Neuronal stem cell (in vitro differentiated cells): ENCODE measurements around the gene ZDHHC20.

Source experiments
- DNase-seq: peaks from one replicate; pipeline ENCODE4 v3.0.0-alpha.2; 2013; ENCODE audit warnings: low spot score
- H2AFZ ChIP-seq: one replicate; pipeline ENCODE4 v1.6.1; 2013; ENCODE audit warnings: mild to moderate bottlenecking, low read length, inconsistent platforms
- H2AK5ac ChIP-seq: 2 replicates; pipeline ENCODE4 v1.6.1; 2013; ENCODE audit warnings: low read depth, mild to moderate bottlenecking, inconsistent platforms, low read length, moderate library complexity, mixed read lengths
- H2BK120ac ChIP-seq: 2 replicates; pipeline ENCODE4 v1.6.1; 2013; ENCODE audit warnings: low read depth, mild to moderate bottlenecking, inconsistent platforms, low read length, moderate library complexity, mixed read lengths
- H2BK12ac ChIP-seq: one replicate; pipeline ENCODE4 v1.6.1; 2013; ENCODE audit warnings: low read length, inconsistent platforms
- H2BK15ac ChIP-seq: 2 replicates; pipeline ENCODE4 v1.6.1; 2013; ENCODE audit warnings: mild to moderate bottlenecking, low read length, inconsistent platforms, mixed read lengths
- H2BK5ac ChIP-seq: one replicate; pipeline ENCODE4 v1.6.1; 2013; ENCODE audit warnings: inconsistent platforms, mild to moderate bottlenecking, low read length, moderate library complexity
- H3K14ac ChIP-seq: one replicate; pipeline ENCODE4 v1.6.1; 2013; ENCODE audit warnings: low read length, inconsistent platforms
- H3K18ac ChIP-seq: 2 replicates; pipeline ENCODE4 v1.6.1; 2013; ENCODE audit warnings: low read length, inconsistent platforms
- H3K23ac ChIP-seq: 2 replicates; pipeline ENCODE4 v1.6.1; 2013; ENCODE audit warnings: low read depth, mild to moderate bottlenecking, mixed read lengths, low read length, inconsistent platforms; ENCODE audit not compliant: poor library complexity
- H3K27ac ChIP-seq: replicated peaks from 3 replicates; pipeline ENCODE4 v1.5.1; 2013; ENCODE audit warnings: low read length, inconsistent platforms
- H3K27me3 ChIP-seq, 3 experiments: 2 replicates each; pipeline ENCODE4 v1.6.1; 2013; ENCODE audit warnings: low read length in 3 of 3, mild to moderate bottlenecking in 2 of 3, inconsistent platforms in 1 of 3, low read depth in 1 of 3, mixed read lengths in 1 of 3, moderate library complexity in 1 of 3; ENCODE audit not compliant: control insufficient read depth in 3 of 3, insufficient read depth in 3 of 3
- H3K36me3 ChIP-seq, 2 donors: replicated peaks in 1 of 2; 2 replicates each; pipeline ENCODE4 v1.6.1; 2013; ENCODE audit warnings: low read length in 2 of 2; ENCODE audit not compliant: control insufficient read depth in 2 of 2, insufficient read depth in 2 of 2
- H3K4ac ChIP-seq: 2 replicates; pipeline ENCODE4 v1.6.1; 2013; ENCODE audit warnings: inconsistent platforms, mild to moderate bottlenecking, low read length, moderate library complexity
- H3K4me1 ChIP-seq, 2 donors: 1 replicate in 1 of 2; 2 replicates in 1 of 2; pipeline ENCODE4 v1.6.1; 2013; ENCODE audit warnings: low read length in 2 of 2, low read depth in 1 of 2; ENCODE audit not compliant: control insufficient read depth in 2 of 2, insufficient read depth in 1 of 2
- H3K4me2 ChIP-seq: one replicate; pipeline ENCODE4 v1.6.1; 2013; ENCODE audit warnings: mild to moderate bottlenecking, low read length, inconsistent platforms; ENCODE audit not compliant: insufficient read depth, poor library complexity, severe bottlenecking
- H3K4me3 ChIP-seq, 2 donors: 2 replicates each; pipeline ENCODE4 v1.5.1; 2013; ENCODE audit warnings: low read length in 2 of 2, mild to moderate bottlenecking in 2 of 2, inconsistent platforms in 1 of 2, moderate library complexity in 1 of 2
- H3K79me1 ChIP-seq: one replicate; pipeline ENCODE4 v1.6.1; 2013; ENCODE audit warnings: low read depth, mild to moderate bottlenecking, inconsistent platforms, low read length, moderate library complexity
- H3K9ac ChIP-seq: one replicate; pipeline ENCODE4 v1.6.1; 2013; ENCODE audit warnings: mild to moderate bottlenecking, low read depth, low read length, inconsistent platforms; ENCODE audit not compliant: poor library complexity
- H3K9me3 ChIP-seq, 2 donors: replicated peaks in 1 of 2; 2 replicates each; pipeline versions ENCODE3 to v1.6.1; 2013; ENCODE audit warnings: low read length in 2 of 2, mild to moderate bottlenecking in 2 of 2, inconsistent platforms in 1 of 2, low read depth in 1 of 2, mixed read lengths in 1 of 2, moderate library complexity in 1 of 2; ENCODE audit not compliant: control insufficient read depth in 2 of 2, insufficient read depth in 1 of 2
- H4K8ac ChIP-seq: one replicate; pipeline ENCODE4 v1.6.1; 2013; ENCODE audit warnings: low read depth, mild to moderate bottlenecking, inconsistent platforms, low read length, moderate library complexity
- H4K91ac ChIP-seq: one replicate; pipeline ENCODE4 v1.6.1; 2013; ENCODE audit warnings: low read length, low read depth, mild to moderate bottlenecking, inconsistent platforms; ENCODE audit not compliant: poor library complexity
- WGBS, 2 donors: extraction: QIAGEN DNeasy Blood & Tissue Kit; methylation state at CpG; one replicate each; pipeline ENCODE4 v1.1.7; 2013; ENCODE audit warnings: missing lambda C conversion rate in 2 of 2, mixed read lengths in 1 of 2; ENCODE audit not compliant: insufficient read length in 2 of 2, insufficient replicate concordance in 1 of 2; ENCODE audit errors: extremely low coverage in 2 of 2; 5-methylcytosine and 5-hydroxymethylcytosine counted together

ZDHHC20 gene

DNA sequence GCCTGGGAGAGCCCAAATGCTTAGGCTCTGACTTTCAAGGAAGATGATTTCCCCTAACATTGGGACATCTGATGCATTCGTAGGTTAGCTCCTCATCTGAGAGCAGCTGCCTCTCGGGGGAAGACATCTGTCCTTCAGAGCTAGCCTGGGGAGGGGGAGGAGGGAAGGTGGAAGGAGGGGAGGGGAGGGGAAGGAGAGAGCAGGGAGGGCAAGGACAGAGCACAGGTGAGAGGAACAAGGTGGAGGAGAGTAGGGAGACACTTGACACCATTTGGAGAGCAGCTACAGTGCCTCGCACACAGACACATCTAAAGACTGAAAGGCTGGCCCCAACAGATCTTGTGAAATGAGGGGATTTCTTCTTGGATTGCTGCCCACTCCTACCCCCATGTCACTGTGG lies 103.8 kb downstream of the ZDHHC20 start:
- Histone ChIP-seq H3K4me2 (no peak overlapping the region), H3K9ac (no peak overlapping the region), H3K36me3 (no peaks in the 10 kb centered on the region), H2BK5ac (no peak overlapping the region), H3K9me3 (no peaks in the 10 kb centered on the region), H3K18ac (no peak overlapping the region), H2BK120ac (no peak overlapping the region), H2BK12ac (no peak overlapping the region), H3K27ac (no peak overlapping the region), H3K4ac (no peak overlapping the region), H2AFZ (peak overlapping the region; percentile 13), H2AK5ac (no peak overlapping the region), H4K91ac (no peak overlapping the region), H3K79me1 (no peaks in the 10 kb centered on the region), H4K8ac (no peak overlapping the region), H3K4me3 (no peak overlapping the region), H3K14ac (no peak overlapping the region), H2BK15ac (no peak overlapping the region), H3K27me3 (no peaks in the 10 kb centered on the region), H3K23ac (no peak overlapping the region), H3K4me1 (no peaks in the 10 kb centered on the region)
- no CpG with 5 or more reads among the region's 3 CpGs for WGBS, 2 donors
- no peak for DNase-seq

DNA sequence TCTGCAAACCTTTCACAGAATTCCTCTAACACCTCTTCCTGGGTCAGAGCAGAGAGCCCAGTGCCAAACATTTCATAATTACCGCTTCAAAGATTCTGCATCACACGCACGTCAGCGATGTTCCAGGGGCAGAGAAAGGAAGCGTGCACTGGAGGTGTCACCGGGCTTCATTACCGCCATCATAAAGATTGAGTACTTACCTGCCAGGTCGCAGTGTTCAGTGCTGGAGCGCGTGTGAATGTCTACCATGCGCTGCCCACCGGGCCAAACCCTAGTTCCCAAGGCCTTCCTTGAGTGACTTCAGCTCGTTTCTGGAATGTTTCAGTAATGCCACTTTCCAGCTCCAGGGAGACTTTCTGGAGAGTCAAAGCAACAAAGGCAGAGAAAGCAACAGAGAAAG lies 104.4 kb downstream of the ZDHHC20 start:
- H3K9me3 ChIP-seq: no peaks in the 10 kb centered on the region
- no peaks in the 10 kb centered on the region for H3K4me1 ChIP-seq
- no CpG with 5 or more reads among the region's 13 CpGs for WGBS, 2 donors
- no peak overlapping the region for H2AK5ac ChIP-seq
- peak overlapping the region; percentile 13 for H2AFZ ChIP-seq
- H3K14ac ChIP-seq: no peak overlapping the region
- H2BK12ac ChIP-seq: no peak overlapping the region
- no peak overlapping the region for H3K27ac ChIP-seq
- no peak overlapping the region for H3K23ac ChIP-seq
- no peak for DNase-seq
- H2BK15ac ChIP-seq: no peak overlapping the region
- no peaks in the 10 kb centered on the region for H3K79me1 ChIP-seq
- no peak overlapping the region for H2BK5ac ChIP-seq
- no peak overlapping the region for H3K4me3 ChIP-seq
- H3K18ac ChIP-seq: no peak overlapping the region
- no peak overlapping the region for H4K91ac ChIP-seq
- H3K36me3 ChIP-seq: no peaks in the 10 kb centered on the region
- no peak overlapping the region for H3K4me2 ChIP-seq
- H2BK120ac ChIP-seq: no peak overlapping the region
- H3K27me3 ChIP-seq: no peaks in the 10 kb centered on the region
- no peak overlapping the region for H3K9ac ChIP-seq
- no peak overlapping the region for H4K8ac ChIP-seq
- H3K4ac ChIP-seq: no peak overlapping the region

DNA sequence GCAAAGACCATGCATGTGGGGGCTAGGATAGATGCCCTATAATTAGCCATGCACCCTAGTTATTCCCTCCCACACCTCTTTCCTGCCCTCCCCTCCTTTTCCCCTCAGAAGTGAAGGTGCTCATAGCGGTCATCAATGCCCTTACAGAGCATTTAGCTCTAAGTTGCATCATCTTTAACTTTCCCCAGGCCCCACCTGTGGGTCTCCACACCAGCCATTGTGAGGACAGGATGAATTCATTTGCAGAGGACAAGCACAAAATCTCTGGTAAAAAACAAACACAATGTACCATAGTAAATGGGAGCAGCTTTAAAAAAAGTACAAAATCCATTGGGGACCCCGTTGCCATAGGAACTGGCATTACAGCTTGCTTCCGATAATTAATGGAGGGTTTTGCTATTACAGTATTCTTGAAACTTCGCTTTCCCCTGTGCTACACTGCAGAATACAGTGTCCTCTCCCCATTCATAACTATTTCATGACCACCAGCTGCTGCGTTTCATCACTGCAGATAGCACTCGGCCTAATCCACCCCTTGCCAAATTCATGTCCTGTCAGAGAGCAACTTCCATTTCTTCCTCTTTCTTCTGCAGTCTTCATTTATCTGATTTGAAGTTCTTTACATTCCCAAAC lies 110.5 kb downstream of the ZDHHC20 start:
- H3K23ac ChIP-seq: no peak overlapping the region
- H3K4me3 ChIP-seq: no peak overlapping the region
- H3K9ac ChIP-seq: no peak overlapping the region
- H3K36me3 ChIP-seq: no peaks in the 10 kb centered on the region
- no peak overlapping the region for H2BK5ac ChIP-seq
- H2BK12ac ChIP-seq: no peak overlapping the region
- no peak overlapping the region for H3K27ac ChIP-seq
- H3K4me2 ChIP-seq: no peak overlapping the region
- no peaks in the 10 kb centered on the region for H3K79me1 ChIP-seq
- no peak overlapping the region for H4K8ac ChIP-seq
- H2BK120ac ChIP-seq: no peak overlapping the region
- WGBS, 2 donors: no CpG with 5 or more reads among the region's 6 CpGs
- H4K91ac ChIP-seq: no peak overlapping the region
- H3K27me3 ChIP-seq: no peaks in the 10 kb centered on the region
- H3K4ac ChIP-seq: no peak overlapping the region
- H3K18ac ChIP-seq: no peak overlapping the region
- no peak for DNase-seq
- no peaks in the 10 kb centered on the region for H3K9me3 ChIP-seq
- no peak overlapping the region for H2AFZ ChIP-seq
- H2AK5ac ChIP-seq: no peak overlapping the region
- H2BK15ac ChIP-seq: no peak overlapping the region
- H3K14ac ChIP-seq: no peak overlapping the region
- no peaks in the 10 kb centered on the region for H3K4me1 ChIP-seq

DNA sequence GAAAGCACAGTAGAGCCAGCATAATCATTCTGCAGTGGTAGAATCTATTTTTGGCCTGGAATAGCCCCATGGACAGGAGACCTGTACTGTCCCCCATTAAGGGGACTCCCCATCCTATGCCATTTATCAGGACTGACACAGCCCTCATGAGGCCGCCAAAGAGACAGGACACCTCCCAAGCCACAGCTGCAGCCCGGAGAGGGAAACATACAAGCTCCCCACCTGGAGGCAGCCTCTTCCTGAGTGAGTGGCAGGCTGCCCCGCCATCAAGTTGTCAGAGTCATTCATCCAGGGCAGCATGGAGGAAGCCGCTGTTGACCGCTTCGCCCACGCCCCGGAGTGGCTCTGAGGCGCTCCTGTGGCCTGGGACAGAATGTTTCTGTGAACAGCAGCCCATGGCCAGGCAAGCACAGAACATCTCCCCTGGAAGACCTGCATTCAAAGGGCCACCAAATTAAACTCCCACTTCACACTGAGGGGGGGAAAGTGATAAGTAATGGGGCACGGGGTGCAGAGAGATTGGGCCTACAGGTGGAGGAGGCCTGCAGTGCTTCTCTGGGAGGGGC lies 111.3 kb downstream of the ZDHHC20 start:
- Histone ChIP-seq H2BK120ac (no peak overlapping the region), H3K79me1 (no peaks in the 10 kb centered on the region), H3K27me3 (no peaks in the 10 kb centered on the region), H2BK12ac (no peak overlapping the region), H3K14ac (no peak overlapping the region), H3K4me3 (no peak overlapping the region), H3K9ac (no peak overlapping the region), H3K4me1 (no peaks in the 10 kb centered on the region), H2BK5ac (no peak overlapping the region), H3K23ac (no peak overlapping the region), H4K91ac (no peak overlapping the region), H2BK15ac (peak overlapping the region; percentile 43), H3K18ac (peak overlapping the region; percentile 48), H3K27ac (no peak overlapping the region), H3K4me2 (no peak overlapping the region), H2AFZ (no peak overlapping the region), H4K8ac (no peak overlapping the region), H2AK5ac (peak overlapping the region; percentile 37), H3K9me3 (no peaks in the 10 kb centered on the region), H3K4ac (no peak overlapping the region), H3K36me3 (no peaks in the 10 kb centered on the region)
- no CpG with 5 or more reads among the region's 10 CpGs for WGBS, 2 donors
- no peak for DNase-seq
